H1 (cell line): ENCODE data around the gene RANBP3L. TPM values are rescaled to one million over a fixed set of nuclear protein-coding genes. Genes with fewer than 3 reads are reported as not detected.

Experiments used
- CTCF ChIA-PET: fragments of 300-600 bp; sonication (Branson Sonifier 250); formaldehyde crosslinking; loops from one replicate; lab custom pipeline; 2021; ENCODE audit not compliant: partially characterized antibody; lab: Charles Lee
- POLR2A ChIA-PET: fragments of 300-600 bp; sonication (Branson Sonifier 250); formaldehyde crosslinking; loops from one replicate; lab custom pipeline; 2021; ENCODE audit warnings: inconsistent platforms; ENCODE audit not compliant: partially characterized antibody; lab: Charles Lee
- DNase-seq, 2 experiments: peaks; one replicate each; pipeline versions ENCODE4 v3.0.0 to v3.0.0-alpha.2; 2010 to 2022; ENCODE audit warnings: low spot score in 2 of 2, low read depth in 1 of 2, mixed read lengths in 1 of 2
- FAIRE-seq: peaks from 2 replicates; lab custom pipeline; 2011; peaks lifted over from hg19 to GRCh38; lab: Jason Lieb, UNC
- H2AFZ ChIP-seq: 2 replicates; pipeline ENCODE4 v1.8.1; 2012; ENCODE audit warnings: low read length, inconsistent platforms
- H2AK5ac ChIP-seq: 2 replicates; pipeline ENCODE4 v1.6.1; 2013; ENCODE audit warnings: low read depth, low read length
- H2BK120ac ChIP-seq: replicated peaks from 2 replicates; pipeline ENCODE3; 2013; ENCODE audit warnings: low read depth, low read length, inconsistent platforms
- H2BK12ac ChIP-seq: 2 replicates; pipeline ENCODE4 v1.6.1; 2013; ENCODE audit warnings: low read depth, low read length
- H2BK15ac ChIP-seq: 2 replicates; pipeline ENCODE4 v1.6.1; 2013; ENCODE audit warnings: low read length
- H2BK20ac ChIP-seq: 2 replicates; pipeline ENCODE4 v1.6.1; 2013; ENCODE audit warnings: low read length
- H2BK5ac ChIP-seq: 2 replicates; pipeline ENCODE4 v1.6.1; 2013; ENCODE audit warnings: low read depth, low read length
- H3K14ac ChIP-seq: 2 replicates; pipeline ENCODE4 v1.6.1; 2013; ENCODE audit warnings: inconsistent platforms; ENCODE audit not compliant: insufficient read length
- H3K18ac ChIP-seq: 2 replicates; pipeline ENCODE4 v1.6.1; 2013; ENCODE audit warnings: low read length; ENCODE audit errors: extremely low read depth
- H3K23ac ChIP-seq: 2 replicates; pipeline ENCODE4 v1.6.1; 2013; ENCODE audit warnings: inconsistent platforms; ENCODE audit not compliant: insufficient read length
- H3K23me2 ChIP-seq: 2 replicates; pipeline ENCODE4 v1.6.1; 2013; ENCODE audit warnings: low read depth, low read length
- H3K27ac ChIP-seq: 2 replicates; pipeline ENCODE4 v1.6.1; 2011; ENCODE audit warnings: low read depth, low read length, inconsistent platforms
- H3K27me3 ChIP-seq, 4 experiments: replicated peaks in 1 of 4; 1 replicate in 1 of 4; 2 replicates in 3 of 4; pipeline versions ENCODE4 v1.6.1 to v1.8.1; 2011 to 2013; ENCODE audit warnings: low read length in 3 of 4, mild to moderate bottlenecking in 3 of 4, inconsistent platforms in 2 of 4, mixed read lengths in 2 of 4, moderate library complexity in 1 of 4; ENCODE audit not compliant: control insufficient read depth in 3 of 4, insufficient read depth in 3 of 4; ENCODE audit errors: extremely low read depth in 1 of 4
- H3K36me3 ChIP-seq, 4 experiments: 2 replicates each; pipeline versions ENCODE4 v1.6.1 to v1.8.1; 2011 to 2013; ENCODE audit warnings: mild to moderate bottlenecking in 4 of 4, low read length in 3 of 4, moderate library complexity in 2 of 4, control low read depth in 1 of 4, inconsistent platforms in 1 of 4; ENCODE audit not compliant: insufficient read depth in 4 of 4, control insufficient read depth in 2 of 4
- H3K4ac ChIP-seq: replicated peaks from 2 replicates; pipeline ENCODE3; 2013; ENCODE audit warnings: low read length, low read depth, mixed read lengths, inconsistent platforms; ENCODE audit not compliant: insufficient read length
- H3K4me1 ChIP-seq, 4 experiments: replicated peaks in 1 of 4; 1 replicate in 1 of 4; 2 replicates in 3 of 4; pipeline versions ENCODE4 v1.6.1 to v1.8.1; 2011 to 2013; ENCODE audit warnings: low read length in 3 of 4, inconsistent platforms in 2 of 4, mixed read lengths in 1 of 4; ENCODE audit not compliant: insufficient read depth in 4 of 4, control insufficient read depth in 3 of 4
- H3K4me2 ChIP-seq, 2 experiments: 2 replicates each; pipeline versions ENCODE4 v1.6.1 to v1.8.1; 2011 to 2013; ENCODE audit warnings: low read depth in 2 of 2, low read length in 2 of 2, control low read depth in 1 of 2, inconsistent platforms in 1 of 2, mild to moderate bottlenecking in 1 of 2; ENCODE audit not compliant: insufficient read depth in 1 of 2
- H3K4me3 ChIP-seq, 4 experiments: fragments of 200-600, 300-600 bp in 1 of 4; sonication (generic), shearing (Covaris generic), sonication (Bioruptor Twin) in 1 of 4; 2 replicates each; pipeline versions ENCODE4 v1.5.1 to v1.8.1; 2011 to 2016; ENCODE audit warnings: low read length in 4 of 4, low read depth in 3 of 4, control low read depth in 2 of 4, inconsistent platforms in 2 of 4, mild to moderate bottlenecking in 2 of 4, mixed read lengths in 1 of 4, moderate library complexity in 1 of 4; ENCODE audit not compliant: insufficient read depth in 2 of 4; ENCODE audit errors: extremely low read depth in 1 of 4
- H3K56ac ChIP-seq: replicated peaks from 2 replicates; pipeline ENCODE3; 2013; ENCODE audit warnings: low read depth, mild to moderate bottlenecking, mixed read lengths, low read length, inconsistent platforms; ENCODE audit not compliant: insufficient read length
- H3K79me1 ChIP-seq: 2 replicates; pipeline ENCODE4 v1.6.1; 2013; ENCODE audit warnings: low read depth, low read length, control low read depth
- H3K79me2 ChIP-seq, 2 experiments: 2 replicates each; pipeline versions ENCODE4 v1.6.1 to v1.8.1; 2012 to 2013; ENCODE audit warnings: low read length in 2 of 2, mild to moderate bottlenecking in 2 of 2, inconsistent platforms in 1 of 2; ENCODE audit not compliant: insufficient read depth in 2 of 2, control insufficient read depth in 1 of 2
- H3K9ac ChIP-seq, 4 experiments: replicated peaks in 1 of 4; 1 replicate in 1 of 4; 2 replicates in 3 of 4; pipeline versions ENCODE4 v1.6.1 to v1.8.1; 2011 to 2013; ENCODE audit warnings: low read depth in 3 of 4, low read length in 3 of 4, control low read depth in 2 of 4, mild to moderate bottlenecking in 2 of 4, moderate library complexity in 2 of 4, inconsistent platforms in 1 of 4; ENCODE audit errors: extremely low read depth in 1 of 4
- H3K9me3 ChIP-seq, 2 experiments: 2 replicates each; pipeline versions ENCODE4 v1.6.1 to v1.8.1; 2012 to 2013; ENCODE audit warnings: mild to moderate bottlenecking in 2 of 2, moderate library complexity in 2 of 2, control low read depth in 1 of 2, inconsistent platforms in 1 of 2, low read depth in 1 of 2, low read length in 1 of 2, mixed read lengths in 1 of 2; ENCODE audit not compliant: insufficient read depth in 2 of 2
- H4K20me1 ChIP-seq, 2 experiments: replicated peaks in 1 of 2; 2 replicates each; pipeline versions ENCODE3 to v1.8.1; 2011 to 2013; ENCODE audit warnings: inconsistent platforms in 2 of 2, low read length in 2 of 2, mild to moderate bottlenecking in 1 of 2; ENCODE audit not compliant: insufficient read depth in 2 of 2, control insufficient read depth in 1 of 2
- H4K5ac ChIP-seq: 2 replicates; pipeline ENCODE4 v1.6.1; 2013; ENCODE audit warnings: low read length, low read depth, mixed read lengths, inconsistent platforms; ENCODE audit not compliant: insufficient read length
- H4K8ac ChIP-seq: 2 replicates; pipeline ENCODE4 v1.8.0; 2013; ENCODE audit warnings: mild to moderate bottlenecking, moderate library complexity, low read length, inconsistent platforms; ENCODE audit not compliant: insufficient read depth; ENCODE audit errors: extremely low read depth
- H4K91ac ChIP-seq: replicated peaks from 2 replicates; pipeline ENCODE3; 2013; ENCODE audit warnings: low read length, mixed read lengths, inconsistent platforms; ENCODE audit not compliant: insufficient read length
- ATF2 ChIP-seq: IDR thresholded peaks from 2 replicates; pipeline ENCODE4 v1.6.1; 2012; ENCODE audit warnings: low read length, inconsistent platforms
- ATF3 ChIP-seq: IDR thresholded peaks from 2 replicates; pipeline ENCODE4 v1.6.1; 2011; ENCODE audit warnings: low read depth, mild to moderate bottlenecking, low read length; ENCODE audit not compliant: insufficient read depth
- BCL11A ChIP-seq, 2 experiments: IDR thresholded peaks; one replicate each; pipeline ENCODE4 v1.6.1; 2011; ENCODE audit warnings: low read depth in 2 of 2, low read length in 2 of 2, mild to moderate bottlenecking in 2 of 2
- CBX8 ChIP-seq: fragments of 300-800, 300-1000 bp; sonication (generic); IDR thresholded peaks from 2 replicates; pipeline ENCODE4 v1.7.1; 2016; ENCODE audit warnings: low read depth, low read length, borderline replicate concordance
- CREB1 ChIP-seq: IDR thresholded peaks from 2 replicates; pipeline ENCODE4 v1.6.1; 2012; ENCODE audit warnings: inconsistent platforms
- HDAC2 ChIP-seq, 2 experiments: fragments of 300-600 bp in 1 of 2; sonication (generic) in 1 of 2; IDR thresholded peaks; 2 replicates each; pipeline ENCODE4 v1.6.1; 2011 to 2012; ENCODE audit warnings: low read depth in 2 of 2, low read length in 2 of 2, mild to moderate bottlenecking in 2 of 2, moderate library complexity in 2 of 2, borderline replicate concordance in 1 of 2, inconsistent platforms in 1 of 2
- KDM5A ChIP-seq: fragments of 200-600 bp; IDR thresholded peaks from 2 replicates; pipeline ENCODE4 v1.7.1; 2012; ENCODE audit warnings: mild to moderate bottlenecking, low read length, inconsistent platforms, mixed read lengths
- RFX5 ChIP-seq: IDR thresholded peaks from 2 replicates; pipeline ENCODE4 v1.6.1; 2011; ENCODE audit warnings: low read depth, low read length, improper control_type of control experiment, borderline replicate concordance
- SP1 ChIP-seq: IDR thresholded peaks from 2 replicates; pipeline ENCODE4 v1.6.1; 2011; ENCODE audit warnings: low read depth, low read length
- TAF1 ChIP-seq: IDR thresholded peaks from 2 replicates; pipeline ENCODE4 v1.6.1; 2011; ENCODE audit warnings: mild to moderate bottlenecking, low read depth, low read length
- TBP ChIP-seq: IDR thresholded peaks from 2 replicates; pipeline ENCODE4 v1.6.1; 2011; ENCODE audit warnings: low read depth, low read length, improper control_type of control experiment
- WGBS, 2 experiments: shearing (Covaris generic) in 1 of 2; methylation state at CpG; one replicate each; pipeline versions ENCODE4 v1.1.6 to v1.1.7; 2013 to 2015; ENCODE audit warnings: low lambda C conversion rate in 2 of 2, mixed read lengths in 2 of 2, inconsistent platforms in 1 of 2, low coverage in 1 of 2, missing lambda C conversion rate in 1 of 2; ENCODE audit not compliant: insufficient replicate concordance in 2 of 2, insufficient coverage in 1 of 2, insufficient read length in 1 of 2; ENCODE audit errors: extremely low coverage in 1 of 2, missing lambda C conversion rate in 1 of 2; 5-methylcytosine and 5-hydroxymethylcytosine counted together
- polyA plus RNA-seq, 7 experiments: library from polyadenylated mRNA; depleted of rRNA in 3 of 7; stranded (reverse) in 5 of 7; unstranded in 2 of 7; fragments of >200 nt in 5 of 7; fragments of 200-250 nt in 2 of 7; gene quantifications; 1 replicate in 5 of 7; 2 replicates in 1 of 7; 4 replicates in 1 of 7; pipeline versions ENCODE4 v1.2.1 to v1.2.3, GENCODE V29; 2011 to 2013; ENCODE audit warnings: missing spikeins in 2 of 7, mixed read lengths in 2 of 7
- total RNA-seq: library from RNA; stranded (reverse); fragmentation: NEBNext Ultra II Directional; extraction: Animal tissue kit (Norgen Biotek cat#: 25700); gene quantifications from 2 replicates; pipeline ENCODE4 v1.2.1, GENCODE V29; 2021

Gene RANBP3L
- total and polyA plus RNA-seq, 2 of the 8 experiments (the other 6 are each of a cell fraction or from before 2014, with no cell fraction given), result not detected

GRCh38 chr5:36253575-36253974, 48.1 kb downstream of the RANBP3L start:
- H2BK120ac ChIP-seq, result no peak overlapping the region
- H3K4me2 ChIP-seq, result no peak overlapping the region
- H3K79me1 ChIP-seq, result no peaks in the 10 kb centered on the region
- peaks cover 0 to 1% (median 0%) of the 10 kb centered on the region in 4 experiments; a peak in 1 of 7 replicates for H3K27me3 ChIP-seq
- no peaks in the 10 kb centered on the region for H3K9me3 ChIP-seq
- no peak overlapping the region for H3K4me3 ChIP-seq
- FAIRE-seq (no peak), DNase-seq (no peak)
- no peak overlapping the region for H2AK5ac ChIP-seq
- ChIA-PET POLR2A (interaction anchor here (1.7 kb wide), 1 partner anchor 11 kb away, joined by 5 read pairs; no protein-coding TSS in a partner anchor), CTCF (interaction anchor here (1.5 kb wide), 1 partner anchor 443 kb away, joined by 5 read pairs; no protein-coding TSS in a partner anchor)
- H2AFZ ChIP-seq, result no peak overlapping the region
- H3K36me3 ChIP-seq, result no peaks in the 10 kb centered on the region
- no peak overlapping the region for H3K14ac ChIP-seq
- H3K4me1 ChIP-seq, result no peaks in the 10 kb centered on the region
- H2BK12ac ChIP-seq, result no peak overlapping the region
- no peaks in the 10 kb centered on the region for H3K23me2 ChIP-seq
- no peak overlapping the region for H2BK15ac ChIP-seq
- 67% methylated on average over 4 of the region's 4 CpGs; no CpG with 5 or more reads in 1 of the 2 experiments for WGBS, 2 experiments
- no peak overlapping the region for H3K27ac ChIP-seq
- no peaks in the 10 kb centered on the region for H3K79me2 ChIP-seq
- H3K56ac ChIP-seq, result no peak overlapping the region
- no peak overlapping the region for H3K9ac ChIP-seq
- H3K23ac ChIP-seq, result no peak overlapping the region
- no peak overlapping the region for H2BK5ac ChIP-seq
- H3K4ac ChIP-seq, result no peak overlapping the region
- H4K91ac ChIP-seq, result no peak overlapping the region
- no peak overlapping the region for H3K18ac ChIP-seq
- H4K20me1 ChIP-seq, result no peaks in the 10 kb centered on the region
- no peak overlapping the region for H2BK20ac ChIP-seq
- H4K5ac ChIP-seq, result no peak overlapping the region
- H4K8ac ChIP-seq, result no peak overlapping the region
- no peak for TF ChIP-seq KDM5A
- TF ChIP-seq CREB1, result no peak
- no peak for TF ChIP-seq BCL11A (IDR thresholded peaks at IDR 0.05; ENCODE audit: low read depth in 2 of 2, low read length in 2 of 2)
- TF ChIP-seq CBX8, result no peak
- TF ChIP-seq HDAC2 (IDR thresholded peaks at IDR 0.05; ENCODE audit: borderline replicate concordance in 1 of 2, low read depth in 2 of 2, low read length in 2 of 2), result no peak
- TF ChIP-seq RFX5, result no peak
- TF ChIP-seq ATF3, result no peak
- no peak for TF ChIP-seq TAF1
- no peak for TF ChIP-seq SP1
- no peak for TF ChIP-seq ATF2
- no peak for TF ChIP-seq TBP
